ENCODE data around the gene NRTN. TPM values are rescaled to one million over a fixed set of nuclear protein-coding genes. Genes with fewer than 3 reads are reported as not detected.

Gene NRTN
- total RNA-seq, 2 donors from 2014 or later = 5.8 to 6.4 TPM

- Histone ChIP-seq H3K9ac (ENCODE audit: extremely low read depth, low read length, poor library complexity, severe bottlenecking) (no peak overlapping the region), H3K9me3 (ENCODE audit: control insufficient read depth, low read length) (no peaks in the 10 kb centered on the region), H3K27ac (ENCODE audit: low read depth, low read length) (no peak overlapping the region), H3K4me3 (ENCODE audit: low read length) (no peak overlapping the region), H3K27me3 (ENCODE audit: control insufficient read depth, insufficient read depth, low read length, poor library complexity, severe bottlenecking) (no peaks in the 10 kb centered on the region), H3K36me3 (ENCODE audit: control insufficient read depth, insufficient read depth, low read length) (no peaks in the 10 kb centered on the region), H3K4me1 (ENCODE audit: control insufficient read depth, insufficient read depth, low read length) (no peaks in the 10 kb centered on the region)
- no peak overlapping the region for H3K4me3 Mint-ChIP-seq
- peaks cover 4% of the 10 kb centered on the region for H3K27me3 Mint-ChIP-seq (ENCODE audit: insufficient read depth)
- H3K9me3 Mint-ChIP-seq = no peaks in the 10 kb centered on the region
- no peak for TF ChIP-seq CTCF (conservative IDR thresholded peaks at IDR 0.05)
- H3K27ac Mint-ChIP-seq = no peak overlapping the region
- peaks cover 9% of the 10 kb centered on the region for H3K4me1 Mint-ChIP-seq
- DNase-seq = no peak
- WGBS, 2 experiments (ENCODE audit: insufficient coverage in 1 of 2, insufficient read length in 1 of 2) = 93 to 95% methylated on average over 17 to 18 of the region's 18 CpGs
- no peaks in the 10 kb centered on the region for H3K36me3 Mint-ChIP-seq (ENCODE audit: low read depth)
These were observed 52.6 kb downstream of the NRTN start for GRCh38 chr19:5857203-5858081.

- Mint-ChIP-seq H3K9me3 (no peaks in the 10 kb centered on the region), H3K36me3 (ENCODE audit: low read depth) (no peaks in the 10 kb centered on the region), H3K27ac (no peak overlapping the region), H3K4me1 (no peaks in the 10 kb centered on the region), H3K27me3 (ENCODE audit: insufficient read depth) (peaks cover 12% of the 10 kb centered on the region), H3K4me3 (no peak overlapping the region)
- Histone ChIP-seq H3K9me3 (ENCODE audit: control insufficient read depth, low read length) (no peaks in the 10 kb centered on the region), H3K27ac (ENCODE audit: low read depth, low read length) (no peak overlapping the region), H3K27me3 (ENCODE audit: control insufficient read depth, insufficient read depth, low read length, poor library complexity, severe bottlenecking) (no peaks in the 10 kb centered on the region), H3K9ac (ENCODE audit: extremely low read depth, low read length, poor library complexity, severe bottlenecking) (no peak overlapping the region), H3K4me1 (ENCODE audit: control insufficient read depth, insufficient read depth, low read length) (no peaks in the 10 kb centered on the region), H3K36me3 (ENCODE audit: control insufficient read depth, insufficient read depth, low read length) (no peaks in the 10 kb centered on the region), H3K4me3 (ENCODE audit: low read length) (no peak overlapping the region)
- no peak for DNase-seq
- no peak for TF ChIP-seq CTCF (conservative IDR thresholded peaks at IDR 0.05)
- 85 to 100% methylated on average over 3 to 11 of the region's 11 CpGs for WGBS, 2 experiments (ENCODE audit: insufficient coverage in 1 of 2, insufficient read length in 1 of 2)
These were observed 58.3 kb downstream of the NRTN start for GRCh38 chr19:5863030-5863665.

GRCh38 chr19:5864013-5864720, 59.3 kb downstream of the NRTN start:
- 90 to 91% methylated on average over 5 to 9 of the region's 9 CpGs for WGBS, 2 experiments (ENCODE audit: insufficient coverage in 1 of 2, insufficient read length in 1 of 2)
- no peak for DNase-seq
- H3K36me3 Mint-ChIP-seq (ENCODE audit: low read depth) = no peaks in the 10 kb centered on the region
- H3K27ac Mint-ChIP-seq = no peak overlapping the region
- no peaks in the 10 kb centered on the region for H3K4me1 ChIP-seq (ENCODE audit: control insufficient read depth, insufficient read depth, low read length)
- no peaks in the 10 kb centered on the region for H3K9me3 ChIP-seq (ENCODE audit: control insufficient read depth, low read length)
- no peak for TF ChIP-seq CTCF (conservative IDR thresholded peaks at IDR 0.05)
- no peaks in the 10 kb centered on the region for H3K9me3 Mint-ChIP-seq
- H3K36me3 ChIP-seq (ENCODE audit: control insufficient read depth, insufficient read depth, low read length) = no peaks in the 10 kb centered on the region
- H3K27ac ChIP-seq (ENCODE audit: low read depth, low read length) = no peak overlapping the region
- H3K4me3 ChIP-seq (ENCODE audit: low read length) = no peak overlapping the region
- no peaks in the 10 kb centered on the region for H3K4me1 Mint-ChIP-seq
- H3K27me3 Mint-ChIP-seq (ENCODE audit: insufficient read depth) = peaks cover 12% of the 10 kb centered on the region
- no peaks in the 10 kb centered on the region for H3K27me3 ChIP-seq (ENCODE audit: control insufficient read depth, insufficient read depth, low read length, poor library complexity, severe bottlenecking)
- H3K9ac ChIP-seq (ENCODE audit: extremely low read depth, low read length, poor library complexity, severe bottlenecking) = no peak overlapping the region
- no peak overlapping the region for H3K4me3 Mint-ChIP-seq

Measured in endodermal cell (in vitro differentiated cells).